Superior temporal gyrus (tissue), 1 donor: Measurements from ENCODE around the gene CBX5.
"Not testable (repeated sequence)": the region's sequence is repeated elsewhere in the genome, so short reads cannot be mapped to it uniquely, and the experiment has no call there.

ENCODE experiments used
- DNase-seq: peaks from one replicate; pipeline ENCODE4 v3.0.0-alpha.2; 2016; ENCODE audit errors: extremely low spot score

CBX5 gene

GRCh38 chr12:54294152-54294952 lies 14.4 kb upstream of the CBX5 start:
- DNase-seq = peak; percentile 71

- no peak for DNase-seq
Observed at GRCh38 chr12:54292931-54293241, 13.0 kb upstream of the CBX5 start.

- no peak for DNase-seq
Observed at GRCh38 chr12:54292083-54292930, 12.4 kb upstream of the CBX5 start.

GRCh38 chr12:54287261-54288157 lies 7.6 kb upstream of the CBX5 start:
- no peak for DNase-seq

- no peak for DNase-seq
Observed at GRCh38 chr12:54286042-54287030, 6.4 kb upstream of the CBX5 start.

- DNase-seq = no peak
Observed at GRCh38 chr12:54285150-54286041, 5.5 kb upstream of the CBX5 start.

- not testable (repeated sequence) for DNase-seq
Observed at GRCh38 chr12:54284070-54284780, 4.3 kb upstream of the CBX5 start.

- DNase-seq = no peak
Observed at GRCh38 chr12:54282949-54283593, 3.1 kb upstream of the CBX5 start.

GRCh38 chr12:54281694-54282093 lies 1.8 kb upstream of the CBX5 start:
- DNase-seq = not testable (repeated sequence)

GRCh38 chr12:54281261-54281638 lies 1.3 kb upstream of the CBX5 start:
- not testable (repeated sequence) for DNase-seq

- DNase-seq = peak; percentile 100
Observed at GRCh38 chr12:54280468-54281260, 742 bp upstream of the CBX5 start, which contains the start of gene HNRNPA1. Gene HNRNPA1, plus strand, starts transcription at chr12:54280726. Its CDS starts 82 bp downstream, at chr12:54280808.

- no peak for DNase-seq
Observed at GRCh38 chr12:54279227-54279631, 693 bp downstream of the CBX5 start.

- no peak for DNase-seq
Observed at GRCh38 chr12:54277823-54278276, 2.1 kb downstream of the CBX5 start.

- DNase-seq = no peak
Observed at GRCh38 chr12:54276368-54276767, 3.6 kb downstream of the CBX5 start.

- DNase-seq = no peak
Observed at GRCh38 chr12:54273981-54274380, 5.9 kb downstream of the CBX5 start.

GRCh38 chr12:54272214-54272613 lies 7.7 kb downstream of the CBX5 start:
- no peak for DNase-seq

GRCh38 chr12:54270345-54270744 lies 9.6 kb downstream of the CBX5 start:
- no peak for DNase-seq

GRCh38 chr12:54266852-54267251 lies 13.1 kb downstream of the CBX5 start:
- no peak for DNase-seq
